ENCODE results near the gene RGS11. TPM values are rescaled to one million over a fixed set of nuclear protein-coding genes. Genes with fewer than 3 reads are reported as not detected.
"Not testable (repeated sequence)": the region's sequence is repeated elsewhere in the genome, so short reads cannot be mapped to it uniquely, and the experiment has no call there.

RGS11 gene
- total RNA-seq, 1 donor from 2014 or later: 0.52 TPM

- Histone ChIP-seq H3K9ac (ENCODE audit: low read depth in 1 of 3, low read length in 3 of 3) (no peak overlapping the region), H3K36me3 (ENCODE audit: control insufficient read depth in 3 of 3, insufficient read depth in 3 of 3, low read length in 3 of 3) (peaks cover 44 to 60% (median 51%) of the 10 kb centered on the region in 3 donors)
Observed at GRCh38 chr16:264440-264951, 11.2 kb downstream of the RGS11 start.

GRCh38 chr16:263944-264343 lies 11.8 kb downstream of the RGS11 start:
- no peaks in the 10 kb centered on the region for H3K9me3 ChIP-seq (ENCODE audit: control insufficient read depth in 3 of 3, low read length in 3 of 3)
- no peak overlapping the region for H3K27ac ChIP-seq (ENCODE audit: low read depth, low read length)
- H3K9ac ChIP-seq (ENCODE audit: low read depth in 1 of 3, low read length in 3 of 3): no peak overlapping the region
- H3K36me3 ChIP-seq (ENCODE audit: control insufficient read depth in 3 of 3, insufficient read depth in 3 of 3, low read length in 3 of 3): peaks cover 49 to 60% (median 51%) of the 10 kb centered on the region in 3 donors
- peaks cover 3 to 9% (median 8%) of the 10 kb centered on the region in 3 donors for H3K4me1 ChIP-seq (ENCODE audit: control insufficient read depth in 3 of 3, insufficient read depth in 3 of 3, low read length in 3 of 3)
- H3K27me3 ChIP-seq (ENCODE audit: control insufficient read depth in 3 of 3, insufficient read depth in 3 of 3, low read length in 3 of 3): no peaks in the 10 kb centered on the region
- no peak overlapping the region for H3K4me3 ChIP-seq (ENCODE audit: low read length in 3 of 3)

More at GRCh38 chr16:264440-264951, 11.2 kb downstream of the RGS11 start:
- Histone ChIP-seq H3K27me3 (ENCODE audit: control insufficient read depth in 3 of 3, insufficient read depth in 3 of 3, low read length in 3 of 3) (no peaks in the 10 kb centered on the region), H3K4me1 (ENCODE audit: control insufficient read depth in 3 of 3, insufficient read depth in 3 of 3, low read length in 3 of 3) (peaks cover 3 to 9% (median 8%) of the 10 kb centered on the region in 3 donors), H3K9me3 (ENCODE audit: control insufficient read depth in 3 of 3, low read length in 3 of 3) (no peaks in the 10 kb centered on the region), H3K4me3 (ENCODE audit: low read length in 3 of 3) (no peak overlapping the region), H3K27ac (ENCODE audit: low read depth, low read length) (no peak overlapping the region)

GRCh38 chr16:263182-263774 lies 12.5 kb downstream of the RGS11 start:
- Histone ChIP-seq H3K9me3 (ENCODE audit: control insufficient read depth in 3 of 3, low read length in 3 of 3) (no peaks in the 10 kb centered on the region), H3K27ac (ENCODE audit: low read depth, low read length) (no peak overlapping the region), H3K9ac (ENCODE audit: low read depth in 1 of 3, low read length in 3 of 3) (no peak overlapping the region), H3K4me1 (ENCODE audit: control insufficient read depth in 3 of 3, insufficient read depth in 3 of 3, low read length in 3 of 3) (peaks cover 3 to 9% (median 8%) of the 10 kb centered on the region in 3 donors), H3K4me3 (ENCODE audit: low read length in 3 of 3) (no peak overlapping the region), H3K27me3 (ENCODE audit: control insufficient read depth in 3 of 3, insufficient read depth in 3 of 3, low read length in 3 of 3) (no peaks in the 10 kb centered on the region), H3K36me3 (ENCODE audit: control insufficient read depth in 3 of 3, insufficient read depth in 3 of 3, low read length in 3 of 3) (peaks cover 49 to 60% (median 51%) of the 10 kb centered on the region in 3 donors)

GRCh38 chr16:262121-262745 lies 13.5 kb downstream of the RGS11 start:
- H3K4me3 ChIP-seq (ENCODE audit: low read length in 3 of 3): no peak overlapping the region
- H3K4me1 ChIP-seq (ENCODE audit: control insufficient read depth in 3 of 3, insufficient read depth in 3 of 3, low read length in 3 of 3): peaks cover 3 to 9% (median 8%) of the 10 kb centered on the region in 3 donors
- H3K27me3 ChIP-seq (ENCODE audit: control insufficient read depth in 3 of 3, insufficient read depth in 3 of 3, low read length in 3 of 3): no peaks in the 10 kb centered on the region
- no peak overlapping the region for H3K27ac ChIP-seq (ENCODE audit: low read depth, low read length)
- peaks cover 49 to 60% (median 51%) of the 10 kb centered on the region in 3 donors for H3K36me3 ChIP-seq (ENCODE audit: control insufficient read depth in 3 of 3, insufficient read depth in 3 of 3, low read length in 3 of 3)
- no peaks in the 10 kb centered on the region for H3K9me3 ChIP-seq (ENCODE audit: control insufficient read depth in 3 of 3, low read length in 3 of 3)
- H3K9ac ChIP-seq (ENCODE audit: low read depth in 1 of 3, low read length in 3 of 3): no peak overlapping the region

- Histone ChIP-seq H3K27me3 (ENCODE audit: control insufficient read depth in 3 of 3, insufficient read depth in 3 of 3, low read length in 3 of 3) (no peaks in the 10 kb centered on the region), H3K36me3 (ENCODE audit: control insufficient read depth in 3 of 3, insufficient read depth in 3 of 3, low read length in 3 of 3) (peaks cover 50 to 58% (median 53%) of the 10 kb centered on the region in 3 donors), H3K4me3 (ENCODE audit: low read length in 3 of 3) (no peak overlapping the region), H3K27ac (ENCODE audit: low read depth, low read length) (no peak overlapping the region), H3K9me3 (ENCODE audit: control insufficient read depth in 3 of 3, low read length in 3 of 3) (no peaks in the 10 kb centered on the region), H3K4me1 (ENCODE audit: control insufficient read depth in 3 of 3, insufficient read depth in 3 of 3, low read length in 3 of 3) (peaks cover 3 to 7% (median 7%) of the 10 kb centered on the region in 3 donors), H3K9ac (ENCODE audit: low read depth in 1 of 3, low read length in 3 of 3) (no peak overlapping the region)
Observed at GRCh38 chr16:261031-261691, 14.6 kb downstream of the RGS11 start.

- Histone ChIP-seq H3K9me3 (ENCODE audit: control insufficient read depth in 3 of 3, low read length in 3 of 3) (no peaks in the 10 kb centered on the region), H3K4me1 (ENCODE audit: control insufficient read depth in 3 of 3, insufficient read depth in 3 of 3, low read length in 3 of 3) (peaks cover 0 to under 1% (median 0%) of the 10 kb centered on the region in 3 donors), H3K4me3 (ENCODE audit: low read length in 3 of 3) (no peak overlapping the region), H3K27ac (ENCODE audit: low read depth, low read length) (no peak overlapping the region), H3K27me3 (ENCODE audit: control insufficient read depth in 3 of 3, insufficient read depth in 3 of 3, low read length in 3 of 3) (no peaks in the 10 kb centered on the region), H3K36me3 (ENCODE audit: control insufficient read depth in 3 of 3, insufficient read depth in 3 of 3, low read length in 3 of 3) (peaks cover 57 to 59% (median 59%) of the 10 kb centered on the region in 3 donors), H3K9ac (ENCODE audit: low read depth in 1 of 3, low read length in 3 of 3) (no peak overlapping the region)
Observed at GRCh38 chr16:260326-260725, 15.4 kb downstream of the RGS11 start.

- peaks cover 55 to 60% (median 55%) of the 10 kb centered on the region in 3 donors for H3K36me3 ChIP-seq (ENCODE audit: control insufficient read depth in 3 of 3, insufficient read depth in 3 of 3, low read length in 3 of 3)
- no peak overlapping the region for H3K4me3 ChIP-seq (ENCODE audit: low read length in 3 of 3)
- H3K27me3 ChIP-seq (ENCODE audit: control insufficient read depth in 3 of 3, insufficient read depth in 3 of 3, low read length in 3 of 3): no peaks in the 10 kb centered on the region
- H3K9me3 ChIP-seq (ENCODE audit: control insufficient read depth in 3 of 3, low read length in 3 of 3): no peaks in the 10 kb centered on the region
- no peak overlapping the region for H3K27ac ChIP-seq (ENCODE audit: low read depth, low read length)
- no peak overlapping the region for H3K9ac ChIP-seq (ENCODE audit: low read depth in 1 of 3, low read length in 3 of 3)
- no peaks in the 10 kb centered on the region for H3K4me1 ChIP-seq (ENCODE audit: control insufficient read depth in 3 of 3, insufficient read depth in 3 of 3, low read length in 3 of 3)
Observed at GRCh38 chr16:259814-260253, 15.9 kb downstream of the RGS11 start.

- Histone ChIP-seq H3K4me3 (ENCODE audit: low read length in 3 of 3) (no peak overlapping the region), H3K9ac (ENCODE audit: low read depth in 1 of 3, low read length in 3 of 3) (no peak overlapping the region), H3K4me1 (ENCODE audit: control insufficient read depth in 3 of 3, insufficient read depth in 3 of 3, low read length in 3 of 3) (no peaks in the 10 kb centered on the region), H3K9me3 (ENCODE audit: control insufficient read depth in 3 of 3, low read length in 3 of 3) (no peaks in the 10 kb centered on the region), H3K27me3 (ENCODE audit: control insufficient read depth in 3 of 3, insufficient read depth in 3 of 3, low read length in 3 of 3) (no peaks in the 10 kb centered on the region), H3K36me3 (ENCODE audit: control insufficient read depth in 3 of 3, insufficient read depth in 3 of 3, low read length in 3 of 3) (peaks cover 52 to 61% (median 53%) of the 10 kb centered on the region in 3 donors), H3K27ac (ENCODE audit: low read depth, low read length) (no peak overlapping the region)
Observed at GRCh38 chr16:259226-259625, 16.5 kb downstream of the RGS11 start.

GRCh38 chr16:258091-258490 lies 17.7 kb downstream of the RGS11 start:
- not testable (repeated sequence) for H3K27me3 ChIP-seq (ENCODE audit: control insufficient read depth in 3 of 3, insufficient read depth in 3 of 3, low read length in 3 of 3); H3K9me3 ChIP-seq (ENCODE audit: control insufficient read depth in 3 of 3, low read length in 3 of 3); H3K4me1 ChIP-seq (ENCODE audit: control insufficient read depth in 3 of 3, insufficient read depth in 3 of 3, low read length in 3 of 3); H3K9ac ChIP-seq (ENCODE audit: low read depth in 1 of 3, low read length in 3 of 3); H3K4me3 ChIP-seq (ENCODE audit: low read length in 3 of 3); H3K27ac ChIP-seq (ENCODE audit: low read depth, low read length)
- peaks cover 47 to 54% (median 49%) of the 10 kb centered on the region in 3 donors for H3K36me3 ChIP-seq (ENCODE audit: control insufficient read depth in 3 of 3, insufficient read depth in 3 of 3, low read length in 3 of 3)

GRCh38 chr16:255183-255582 lies 20.6 kb downstream of the RGS11 start:
- Histone ChIP-seq H3K9me3 (ENCODE audit: control insufficient read depth in 3 of 3, low read length in 3 of 3) (no peaks in the 10 kb centered on the region), H3K4me3 (ENCODE audit: low read length in 3 of 3) (no peak overlapping the region), H3K27ac (ENCODE audit: low read depth, low read length) (no peak overlapping the region), H3K27me3 (ENCODE audit: control insufficient read depth in 3 of 3, insufficient read depth in 3 of 3, low read length in 3 of 3) (no peaks in the 10 kb centered on the region), H3K36me3 (ENCODE audit: control insufficient read depth in 3 of 3, insufficient read depth in 3 of 3, low read length in 3 of 3) (peaks cover 36 to 45% (median 39%) of the 10 kb centered on the region in 3 donors), H3K4me1 (ENCODE audit: control insufficient read depth in 3 of 3, insufficient read depth in 3 of 3, low read length in 3 of 3) (peaks cover 0 to 2% (median 0%) of the 10 kb centered on the region in 3 donors), H3K9ac (ENCODE audit: low read depth in 1 of 3, low read length in 3 of 3) (no peak overlapping the region)

Measured in skeletal muscle tissue (tissue), 4 donors.